PC-9 (cell line): ENCODE data around the gene P2RX5. TPM values are rescaled to one million over a fixed set of nuclear protein-coding genes. Genes with fewer than 3 reads are reported as not detected.
A peak's percentile ranks its signal among the peaks of the same experiment; 100 is the strongest.

Experiments
- BruUV-seq: library from RNA; stranded (reverse); fragments of 400-500 nt; replicated peaks from 2 replicates; lab custom pipeline; 2021; lab: Mats Ljungman, UMichigan
- CTCF ChIA-PET: fragments of 300-600 bp; sonication (Branson Sonifier 250); formaldehyde crosslinking; loops from one replicate; lab custom pipeline; 2022; ENCODE audit warnings: antibody characterized with exemption; lab: Charles Lee
- POLR2A ChIA-PET: fragments of 300-600 bp; sonication (Branson Sonifier 250); formaldehyde crosslinking; loops from one replicate; lab custom pipeline; 2022; ENCODE audit warnings: antibody characterized with exemption; ENCODE audit not compliant: unreplicated experiment; lab: Charles Lee
- DNase-seq, 2 experiments: peaks; one replicate each; pipeline versions ENCODE4 v3.0.0 to v3.0.0-alpha.2; 2015 to 2022; ENCODE audit warnings: mixed read lengths in 1 of 2
- H2AFZ ChIP-seq: fragments of 200-600 bp; sonication (generic); 2 replicates; pipeline ENCODE4 v1.8.1; 2017; ENCODE audit warnings: antibody characterized with exemption
- H3F3A ChIP-seq: fragments of 200-600 bp; sonication (generic); 2 replicates; pipeline ENCODE4 v1.8.1; 2017; ENCODE audit warnings: antibody characterized with exemption, mild to moderate bottlenecking, low read depth; ENCODE audit not compliant: insufficient read depth
- H3K27ac ChIP-seq: fragments of 200-600 bp; sonication (generic); 2 replicates; pipeline ENCODE4 v1.6.1; 2016; ENCODE audit warnings: mixed run types
- H3K27me3 ChIP-seq: fragments of 200-600 bp; sonication (generic); 2 replicates; pipeline ENCODE4 v1.6.1; 2016; ENCODE audit warnings: low read depth, mixed run types; ENCODE audit not compliant: insufficient read depth
- H3K36me3 ChIP-seq: fragments of 200-600 bp; sonication (generic); 2 replicates; pipeline ENCODE4 v1.6.1; 2016; ENCODE audit warnings: low read depth, mixed run types
- H3K4me1 ChIP-seq: fragments of 200-600 bp; sonication (generic); replicated peaks from 2 replicates; pipeline ENCODE4 v1.6.1; 2016; ENCODE audit warnings: mixed run types; ENCODE audit not compliant: insufficient read depth
- H3K4me2 ChIP-seq: fragments of 200-600 bp; sonication (generic); 2 replicates; pipeline ENCODE4 v1.6.1; 2017; ENCODE audit warnings: mixed run types
- H3K4me3 ChIP-seq: fragments of 200-600 bp; sonication (generic); 2 replicates; pipeline ENCODE4 v1.6.1; 2016; ENCODE audit warnings: mixed run types
- H3K79me2 ChIP-seq: fragments of 200-600 bp; sonication (generic); 2 replicates; pipeline ENCODE4 v1.6.1; 2017; ENCODE audit warnings: low read depth, mixed run types
- H3K9me2 ChIP-seq: fragments of 200-600 bp; sonication (generic); 2 replicates; pipeline ENCODE4 v1.8.1; 2017; ENCODE audit warnings: mild to moderate bottlenecking; ENCODE audit not compliant: insufficient read depth
- H3K9me3 ChIP-seq: fragments of 200-600 bp; sonication (generic); 2 replicates; pipeline ENCODE4 v1.8.1; 2016; ENCODE audit warnings: low read depth; ENCODE audit not compliant: insufficient read depth
- H4K20me1 ChIP-seq: fragments of 200-600 bp; sonication (generic); 2 replicates; pipeline ENCODE4 v1.8.1; 2017; ENCODE audit not compliant: insufficient read depth
- CTCF ChIP-seq: fragments of 200-600 bp; sonication (generic); conservative IDR thresholded peaks from 2 replicates; pipeline ENCODE4 v1.6.1; 2017; ENCODE audit warnings: mixed run types, antibody characterized with exemption, mild to moderate bottlenecking, moderate library complexity
- EZH2 ChIP-seq: fragments of 200-600 bp; sonication (generic); IDR thresholded peaks from 2 replicates; pipeline ENCODE4 v1.8.0; 2017; ENCODE audit warnings: antibody characterized with exemption, low read depth
- intact Hi-C: fragments of 100-400 bp; cut with micrococcal nuclease; formaldehyde crosslinking; loops from one replicate; pipeline ENCODE4 v1.10.0; 2022; ENCODE audit not compliant: unreplicated experiment
- total RNA-seq: library from RNA; stranded (reverse); gene quantifications from 2 replicates; pipeline ENCODE4 v1.2.3, GENCODE V29; 2021

P2RX5 gene
- total RNA-seq, 1 experiment from 2014 or later: 18.3 TPM

GRCh38 chr17:3693829-3694231, 2.1 kb downstream of the P2RX5 start:
- H3K9me3 ChIP-seq: no peaks in the 10 kb centered on the region
- H3K4me3 ChIP-seq: 0 out of 2 replicates have a peak overlapping the region, but pooled peaks have one; percentile 71
- DNase-seq: no peak
- no TSS peak for BruUV-seq
- intact Hi-C loops: no loop called here
- no peak overlapping the region for H3K27ac ChIP-seq
- no peaks in the 10 kb centered on the region for H3K9me2 ChIP-seq
- ChIA-PET CTCF (interaction anchor here (0.7 to 1.2 kb wide), 2 partner anchors 11 to 309 kb away, joined by 3 to 4 read pairs; no protein-coding TSS in a partner anchor), POLR2A (no interaction called here)
- H4K20me1 ChIP-seq: no peaks in the 10 kb centered on the region
- H3K4me1 ChIP-seq: peaks cover 12% of the 10 kb centered on the region
- no peaks in the 10 kb centered on the region for H3K36me3 ChIP-seq
- no peak overlapping the region for H3K4me2 ChIP-seq
- peaks cover 10% of the 10 kb centered on the region; the same call in 1 of the 2 replicates for H3F3A ChIP-seq
- H3K79me2 ChIP-seq: peaks cover 35% of the 10 kb centered on the region
- H2AFZ ChIP-seq: no peak overlapping the region
- TF ChIP-seq EZH2: no peak
- no peaks in the 10 kb centered on the region for H3K27me3 ChIP-seq

GRCh38 chr17:3693141-3693540, 2.8 kb downstream of the P2RX5 start:
- DNase-seq: no peak
- TF ChIP-seq EZH2 (no peak), CTCF (no peak)
- H3K4me1 ChIP-seq: peaks cover 12% of the 10 kb centered on the region
- no peaks in the 10 kb centered on the region for H3K27me3 ChIP-seq
- no peak overlapping the region for H3K27ac ChIP-seq
- no peak overlapping the region for H3K4me2 ChIP-seq
- ChIA-PET POLR2A (no interaction called here), CTCF (interaction anchor here (0.5 to 1.2 kb wide), 2 partner anchors 10 to 701 kb away, joined by 3 to 5 read pairs; no protein-coding TSS in a partner anchor)
- no peaks in the 10 kb centered on the region for H3K9me2 ChIP-seq
- no peaks in the 10 kb centered on the region for H3K9me3 ChIP-seq
- H3K36me3 ChIP-seq: no peaks in the 10 kb centered on the region
- H3F3A ChIP-seq: peaks cover 10% of the 10 kb centered on the region; the same call in 1 of the 2 replicates
- H4K20me1 ChIP-seq: no peaks in the 10 kb centered on the region; the same call in 1 of the 2 replicates
- no peak overlapping the region for H2AFZ ChIP-seq
- H3K4me3 ChIP-seq: no peak overlapping the region
- H3K79me2 ChIP-seq: peaks cover 35% of the 10 kb centered on the region
- intact Hi-C loops: no loop called here
- BruUV-seq: no TSS peak

GRCh38 chr17:3692346-3692745, 3.6 kb downstream of the P2RX5 start:
- ChIA-PET CTCF (no interaction called here), POLR2A (no interaction called here)
- Histone ChIP-seq H3K27me3 (no peaks in the 10 kb centered on the region), H3K9me3 (no peaks in the 10 kb centered on the region), H3K27ac (no peak overlapping the region), H3K4me3 (no peak overlapping the region), H3K4me1 (peaks cover 12% of the 10 kb centered on the region), H2AFZ (no peak overlapping the region), H3K79me2 (peaks cover 35% of the 10 kb centered on the region), H3K9me2 (no peaks in the 10 kb centered on the region), H3K4me2 (no peak overlapping the region), H4K20me1 (no peaks in the 10 kb centered on the region; the same call in 1 of the 2 replicates), H3K36me3 (no peaks in the 10 kb centered on the region), H3F3A (peaks cover 10% of the 10 kb centered on the region; the same call in 1 of the 2 replicates)
- TF ChIP-seq EZH2 (no peak), CTCF (no peak)
- BruUV-seq: no TSS peak
- intact Hi-C loops: no loop called here
- no peak for DNase-seq
